Suprapubic skin (tissue), 3 donors: Measurements from ENCODE around the gene AQP5.

ENCODE experiments used
- CTCF ChIP-seq, 2 donors: fragments of 200-600 bp in 1 of 2; fragments of 450-650 bp in 1 of 2; sonication (generic) in 1 of 2; IDR thresholded peaks; one replicate each; pipeline ENCODE4 v1.5.1; 2016 to 2019; ENCODE audit warnings: antibody characterized with exemption in 2 of 2, mild to moderate bottlenecking in 1 of 2, moderate library complexity in 1 of 2
- POLR2A ChIP-seq, 2 donors: fragments of 450-650 bp; IDR thresholded peaks; one replicate each; pipeline ENCODE4 v1.6.1; 2017; ENCODE audit warnings: antibody characterized with exemption in 2 of 2, mild to moderate bottlenecking in 2 of 2, moderate library complexity in 2 of 2

- no peak for TF ChIP-seq CTCF (IDR thresholded peaks at IDR 0.05)
- no peak for TF ChIP-seq POLR2A (IDR thresholded peaks at IDR 0.05)
Observed at GRCh38 chr12:49971141-49971540, 9.5 kb downstream of the AQP5 start.
